ENCODE results near the gene GPATCH2.

DNA sequence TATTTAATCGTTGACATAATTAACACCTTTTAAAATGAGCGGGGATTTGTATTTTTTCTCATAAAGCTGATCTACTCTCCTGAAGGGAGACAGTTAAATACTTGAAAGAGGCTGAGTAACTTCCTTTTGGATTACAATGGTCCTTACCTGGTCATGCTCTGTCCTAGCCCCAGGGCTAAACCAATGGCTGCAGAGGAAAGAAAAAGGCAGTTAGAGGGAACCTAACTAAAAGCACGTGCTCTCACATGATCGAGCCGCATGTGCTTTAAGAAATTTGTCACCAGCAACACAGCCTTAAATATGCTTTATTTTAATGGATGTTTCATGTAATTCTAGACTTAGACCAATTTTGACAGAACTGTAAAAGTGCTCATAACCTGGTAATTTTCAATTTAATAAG is 132.7 kb downstream of the GPATCH2 start:
- no peak for TF ChIP-seq POLR2A (IDR thresholded peaks at IDR 0.05)
- no peak for TF ChIP-seq CTCF (IDR thresholded peaks at IDR 0.05)
